GM19395 (cell line): ENCODE results near the gene RALGPS2.

Source experiments
- ATAC-seq: cut with Tn5 transposase; IDR thresholded peaks from one replicate; pipeline ENCODE4 v1.9.1; 2021; ENCODE audit warnings: mild to moderate bottlenecking, moderate library complexity; ENCODE audit not compliant: unreplicated experiment

The RALGPS2 gene

GRCh38 chr1:178862416-178862815 lies 137.4 kb downstream of the RALGPS2 start:
- ATAC-seq, result no peak

- ATAC-seq, result no peak
Observed at GRCh38 chr1:178862864-178863263, 137.8 kb downstream of the RALGPS2 start.

- ATAC-seq, result no peak
Observed at GRCh38 chr1:178864326-178864725, 139.3 kb downstream of the RALGPS2 start.

- no peak for ATAC-seq
Observed at GRCh38 chr1:178867670-178868069, 142.6 kb downstream of the RALGPS2 start.

GRCh38 chr1:178868706-178869105 lies 143.7 kb downstream of the RALGPS2 start:
- ATAC-seq, result no peak

- no peak for ATAC-seq
Observed at GRCh38 chr1:178869119-178869697, 144.2 kb downstream of the RALGPS2 start.

GRCh38 chr1:178870221-178870620 lies 145.2 kb downstream of the RALGPS2 start:
- no peak for ATAC-seq

GRCh38 chr1:178870944-178871343 lies 145.9 kb downstream of the RALGPS2 start, which contains the start of gene ANGPTL1:
Gene ANGPTL1 (minus strand): TSS chr1:178871077. CDS start chr1:178865776, 5,301 bp downstream.
- no peak for ATAC-seq

- no peak for ATAC-seq
Observed at GRCh38 chr1:178871551-178872320, 146.7 kb downstream of the RALGPS2 start.

- ATAC-seq, result no peak
Observed at GRCh38 chr1:178874966-178875365, 149.9 kb downstream of the RALGPS2 start.

- no peak for ATAC-seq
Observed at GRCh38 chr1:178875936-178876335, 150.9 kb downstream of the RALGPS2 start.

- no peak for ATAC-seq
Observed at GRCh38 chr1:178877896-178878295, 152.9 kb downstream of the RALGPS2 start.

- ATAC-seq, result no peak
Observed at GRCh38 chr1:178881950-178882349, 156.9 kb downstream of the RALGPS2 start.

- no peak for ATAC-seq
Observed at GRCh38 chr1:178885869-178886268, 160.8 kb downstream of the RALGPS2 start.

GRCh38 chr1:178886551-178886950 lies 161.5 kb downstream of the RALGPS2 start:
- ATAC-seq, result no peak

- no peak for ATAC-seq
Observed at GRCh38 chr1:178895928-178896327, 170.9 kb downstream of the RALGPS2 start.

GRCh38 chr1:178898401-178898800 lies 173.4 kb downstream of the RALGPS2 start:
- ATAC-seq, result no peak

GRCh38 chr1:178899402-178899801 lies 174.4 kb downstream of the RALGPS2 start:
- no peak for ATAC-seq

GRCh38 chr1:178901482-178902125 lies 176.6 kb downstream of the RALGPS2 start:
- no peak for ATAC-seq

- ATAC-seq, result no peak
Observed at GRCh38 chr1:178908358-178908757, 183.3 kb downstream of the RALGPS2 start.

- no peak for ATAC-seq
Observed at GRCh38 chr1:178910023-178910422, 185.0 kb downstream of the RALGPS2 start.

GRCh38 chr1:178912597-178912996 lies 187.6 kb downstream of the RALGPS2 start:
- no peak for ATAC-seq
